K562 (cell line): ENCODE data around the gene UBL7. TPM values are rescaled to one million over a fixed set of nuclear protein-coding genes. Genes with fewer than 3 reads are reported as not detected.
A peak's percentile ranks its signal among the peaks of the same experiment; 100 is the strongest.

Experiments
- ATAC-seq: fragments of 200-7000 bp; cut with Tn5 transposase; 3 replicates; pipeline ENCODE4 v1.9.1; 2020; ENCODE audit warnings: moderate library complexity
- BruUV-seq: library from RNA; stranded (reverse); fragments of 400-500 nt; replicated peaks from 2 replicates; lab custom pipeline; 2021; lab: Mats Ljungman, UMichigan
- CTCF ChIA-PET: fragments of 300-600 bp; formaldehyde crosslinking; extraction: SDS; loops from one replicate; lab custom pipeline; 2021; ENCODE audit warnings: low intra/inter-chr PET ratio; lab: Yijun Ruan, JAX
- POLR2A ChIA-PET: fragments of 300-600, 350-650 bp; sonication (Branson Sonifier 250); formaldehyde crosslinking; extraction: SDS; loops from one replicate; lab custom pipeline; 2021; ENCODE audit warnings: antibody characterized with exemption, inconsistent platforms; lab: Yijun Ruan, JAX
- DNase-seq, 4 experiments: peaks; one replicate each; pipeline versions ENCODE4 v3.0.0 to v3.0.0-alpha.2; 2011 to 2018; ENCODE audit warnings: low spot score in 3 of 4, mixed read lengths in 3 of 4; ENCODE audit errors: extremely low read depth in 1 of 4
- FAIRE-seq: peaks from 2 replicates; lab custom pipeline; 2011; peaks lifted over from hg19 to GRCh38; lab: Jason Lieb, UNC
- H2AFZ ChIP-seq: 2 replicates; pipeline ENCODE4 v1.6.0; 2011; ENCODE audit warnings: low read depth, low read length, control low read depth, inconsistent platforms
- H3K27ac ChIP-seq: fragments of 200-600 bp; 3 replicates; pipeline ENCODE4 v1.8.0; 2011; ENCODE audit warnings: low read depth, mild to moderate bottlenecking, control low read depth, inconsistent platforms, low read length, moderate library complexity, mixed read lengths; ENCODE audit errors: extremely low read depth
- H3K27me3 ChIP-seq, 2 experiments: fragments of 300-600 bp in 1 of 2; 2 replicates in 1 of 2; 3 replicates in 1 of 2; pipeline versions ENCODE4 v1.6.0 to v1.8.0; 2011; ENCODE audit warnings: inconsistent platforms in 2 of 2, low read length in 2 of 2, mild to moderate bottlenecking in 1 of 2, mixed read lengths in 1 of 2, moderate library complexity in 1 of 2; ENCODE audit not compliant: control insufficient read depth in 2 of 2, insufficient read depth in 2 of 2
- H3K36me3 ChIP-seq: fragments of 300-600 bp; 3 replicates; pipeline ENCODE4 v1.8.0; 2011; ENCODE audit warnings: mild to moderate bottlenecking, low read length, inconsistent platforms; ENCODE audit not compliant: control insufficient read depth, insufficient read depth
- H3K4me1 ChIP-seq, 2 experiments: fragments of 200-600 bp in 1 of 2; replicated peaks in 1 of 2; 2 replicates in 1 of 2; 3 replicates in 1 of 2; pipeline versions ENCODE4 v1.5.1 to v1.8.0; 2011; ENCODE audit warnings: inconsistent platforms in 2 of 2, low read length in 2 of 2, mild to moderate bottlenecking in 1 of 2, mixed read lengths in 1 of 2, moderate library complexity in 1 of 2; ENCODE audit not compliant: control insufficient read depth in 2 of 2, insufficient read depth in 2 of 2
- H3K4me2 ChIP-seq: 2 replicates; pipeline ENCODE4 v1.6.1; 2011; ENCODE audit warnings: low read length, control low read depth, inconsistent platforms, mixed read lengths; ENCODE audit not compliant: insufficient read depth
- H3K4me3 ChIP-seq: fragments of 200-600 bp; sonication (generic), shearing (Covaris generic); 2 replicates; pipeline ENCODE4 v1.5.1; 2016; ENCODE audit warnings: control low read depth, inconsistent platforms
- H3K79me2 ChIP-seq: fragments of 200-600 bp; 3 replicates; pipeline ENCODE4 v1.8.0; 2011; ENCODE audit warnings: low read length, inconsistent platforms; ENCODE audit not compliant: control insufficient read depth, insufficient read depth
- H3K9ac ChIP-seq, 2 experiments: 2 replicates each; pipeline versions ENCODE4 v1.6.0 to v1.6.1; 2011; ENCODE audit warnings: low read depth in 2 of 2, low read length in 2 of 2, control low read depth in 1 of 2, inconsistent platforms in 1 of 2, mild to moderate bottlenecking in 1 of 2, mixed read lengths in 1 of 2; ENCODE audit not compliant: insufficient read depth in 1 of 2
- H3K9me1 ChIP-seq: one replicate; pipeline ENCODE4 v1.6.0; 2011; ENCODE audit warnings: inconsistent platforms, mild to moderate bottlenecking, low read length, moderate library complexity; ENCODE audit not compliant: control insufficient read depth, insufficient read depth
- H3K9me3 ChIP-seq: replicated peaks from 2 replicates; pipeline ENCODE4 v1.5.1; 2011; ENCODE audit warnings: low read depth, low read length, inconsistent platforms; ENCODE audit not compliant: control insufficient read depth, insufficient read depth
- H4K20me1 ChIP-seq: replicated peaks from 2 replicates; pipeline ENCODE4 v1.6.1; 2011; ENCODE audit warnings: low read length, inconsistent platforms, mixed read lengths; ENCODE audit not compliant: control insufficient read depth, insufficient read depth
- GABPA ChIP-seq: fragments of 200-800 bp; sonication (Bioruptor generic); conservative IDR thresholded peaks from 2 replicates; pipeline ENCODE4 v1.6.1; 2016; ENCODE audit warnings: low read depth, missing genetic modification characterization, missing compliant biosample characterization
- POLR2G ChIP-seq: fragments of 200-400 bp; formaldehyde crosslinking; IDR thresholded peaks from 2 replicates; pipeline ENCODE4 v1.6.1; 2017; ENCODE audit warnings: low read depth, mild to moderate bottlenecking, antibody characterized with exemption, low read length, moderate library complexity
- RBFOX2 ChIP-seq: fragments of 200-400 bp; formaldehyde crosslinking; IDR thresholded peaks from 2 replicates; pipeline ENCODE4 v1.6.1; 2017; ENCODE audit warnings: low read depth, mild to moderate bottlenecking, low read length, moderate library complexity
- ZNF212 ChIP-seq: fragments of 450-650 bp; formaldehyde crosslinking; IDR thresholded peaks from 2 replicates; pipeline ENCODE4 v1.4.0; 2020; ENCODE audit warnings: mild to moderate bottlenecking
- WGBS: fragments of 100-300 bp; shearing (Covaris generic); methylation state at CpG from one replicate; pipeline ENCODE4 v1.1.6; 2016; ENCODE audit warnings: low coverage, mixed read lengths; ENCODE audit not compliant: insufficient coverage; ENCODE audit errors: missing lambda C conversion rate; 5-methylcytosine and 5-hydroxymethylcytosine counted together
- in situ Hi-C: fragments of 300-500 bp; cut with MboI; formaldehyde crosslinking; loops from 4 replicates; pipeline ENCODE4 v1.15.0; 2018; ENCODE audit warnings: inconsistent platforms, mixed read lengths
- intact Hi-C: fragments of 100-400 bp; cut with micrococcal nuclease; formaldehyde crosslinking; loops from 2 replicates; pipeline ENCODE4 v1.14.2; 2022
- polyA plus RNA-seq, 8 experiments: library from polyadenylated mRNA; depleted of rRNA in 4 of 8; stranded (reverse) in 5 of 8; unstranded in 3 of 8; fragments of >200 nt; fragmentation: Nextera tagmentation in 2 of 8; fragmentation: Illumina TruSeq in 1 of 8; extraction: Ambion mirVana in 2 of 8; extraction: Trizol in 1 of 8; gene quantifications; 2 replicates each; pipeline versions ENCODE4 v1.2.1 to v1.2.3, GENCODE V29; 2011 to 2014; ENCODE audit warnings: inconsistent platforms in 1 of 8, missing spikeins in 1 of 8
- total RNA-seq, 7 experiments: library from RNA; depleted of rRNA in 6 of 7; stranded (reverse); fragments of >200 nt in 6 of 7; fragmentation: Illumina TruSeq in 2 of 7; extraction: Trizol in 2 of 7; gene quantifications; 2 replicates each; pipeline versions ENCODE4 v1.2.1 to v1.2.3, GENCODE V29; 2011 to 2021; ENCODE audit warnings: low replicate concordance in 1 of 7
- TF ChIP-seq, protein P1 (sequence below): sonication (generic); formaldehyde crosslinking; IDR thresholded peaks from 2 replicates; pipeline ENCODE4 v1.8.1; 2023; ENCODE audit warnings: mild to moderate bottlenecking, missing genetic modification reagents, moderate library complexity
- TF ChIP-seq, protein P2 (sequence below): sonication (generic); formaldehyde crosslinking; IDR thresholded peaks from 2 replicates; pipeline ENCODE4 v1.8.0; 2022; ENCODE audit warnings: missing genetic modification reagents, mild to moderate bottlenecking, moderate library complexity, borderline replicate concordance

The UBL7 gene
- total and polyA plus RNA-seq, 9 of the 15 experiments (the other 6 are each of a cell fraction or from before 2014, with no cell fraction given) = 19.2 to 63.4 (median 44.9) TPM

DNA sequence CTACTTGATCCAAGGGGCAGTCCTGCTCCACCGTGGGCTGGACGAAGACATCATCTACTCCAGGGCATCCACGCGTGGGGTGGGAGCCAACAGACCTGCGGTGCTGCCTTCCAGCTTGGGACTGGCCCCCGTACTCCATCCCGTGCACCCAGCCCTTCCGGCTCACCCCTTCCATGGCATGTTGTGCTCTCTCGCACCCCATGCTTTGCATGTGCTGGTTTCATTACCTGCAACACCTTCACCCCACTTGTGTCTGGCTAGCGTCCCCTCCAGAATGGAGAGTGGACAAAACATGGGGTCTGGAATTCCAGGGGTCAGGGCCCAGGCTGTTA is 57.4 kb downstream of the UBL7 start (continued):
- TF ChIP-seq RBFOX2 (no peak), ZNF212 (CRISPR knock-in tag) (no peak)
- TF ChIP-seq, protein P1, sequence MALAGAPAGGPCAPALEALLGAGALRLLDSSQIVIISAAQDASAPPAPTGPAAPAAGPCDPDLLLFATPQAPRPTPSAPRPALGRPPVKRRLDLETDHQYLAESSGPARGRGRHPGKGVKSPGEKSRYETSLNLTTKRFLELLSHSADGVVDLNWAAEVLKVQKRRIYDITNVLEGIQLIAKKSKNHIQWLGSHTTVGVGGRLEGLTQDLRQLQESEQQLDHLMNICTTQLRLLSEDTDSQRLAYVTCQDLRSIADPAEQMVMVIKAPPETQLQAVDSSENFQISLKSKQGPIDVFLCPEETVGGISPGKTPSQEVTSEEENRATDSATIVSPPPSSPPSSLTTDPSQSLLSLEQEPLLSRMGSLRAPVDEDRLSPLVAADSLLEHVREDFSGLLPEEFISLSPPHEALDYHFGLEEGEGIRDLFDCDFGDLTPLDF (CRISPR knock-in tag) = no peak

- TF ChIP-seq POLR2G = no peak
- peak; percentile 44; the same call in 1 of the 2 replicates for TF ChIP-seq GABPA (tag)
- TF ChIP-seq, protein P2, sequence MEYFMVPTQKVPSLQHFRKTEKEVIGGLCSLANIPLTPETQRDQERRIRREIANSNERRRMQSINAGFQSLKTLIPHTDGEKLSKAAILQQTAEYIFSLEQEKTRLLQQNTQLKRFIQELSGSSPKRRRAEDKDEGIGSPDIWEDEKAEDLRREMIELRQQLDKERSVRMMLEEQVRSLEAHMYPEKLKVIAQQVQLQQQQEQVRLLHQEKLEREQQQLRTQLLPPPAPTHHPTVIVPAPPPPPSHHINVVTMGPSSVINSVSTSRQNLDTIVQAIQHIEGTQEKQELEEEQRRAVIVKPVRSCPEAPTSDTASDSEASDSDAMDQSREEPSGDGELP (CRISPR knock-in tag) = peak; percentile 63
- DNase-seq (no peak), FAIRE-seq (no peak), ATAC-seq (no peak)
- ChIA-PET CTCF (no interaction called here), POLR2A (interaction anchor here (0.6 to 3.9 kb wide), 3 partner anchors 9 to 58 kb away, joined by 3 to 24 read pairs (median 5); partner anchors contain the start of gene UBL7)
- intact Hi-C loops (no loop called here), in situ Hi-C loops (no loop called here)
- no peaks in the 10 kb centered on the region for H3K27me3 ChIP-seq
- no peaks in the 10 kb centered on the region for H3K9me3 ChIP-seq
- H3K9ac ChIP-seq = peak overlapping the region in 1 of 2 experiments; percentile 78; a peak in 2 of 4 replicates
- H3K9me1 ChIP-seq = no peaks in the 10 kb centered on the region
- no peak overlapping the region for H3K4me2 ChIP-seq
- no peaks in the 10 kb centered on the region for H4K20me1 ChIP-seq
- H3K4me1 ChIP-seq = peaks cover 58 to 64% of the 10 kb centered on the region in 2 experiments
- H3K4me3 ChIP-seq = no peak overlapping the region
- H3K36me3 ChIP-seq = no peaks in the 10 kb centered on the region
- 53% methylated on average over 13 of the region's 13 CpGs for WGBS
- no TSS peak for BruUV-seq
- no peak overlapping the region for H3K27ac ChIP-seq
- no peaks in the 10 kb centered on the region for H3K79me2 ChIP-seq
- H2AFZ ChIP-seq = peak overlapping the region; percentile 34
Measured at GRCh38 chr15:74402873-74403587, 57.9 kb downstream of the UBL7 start.
